DOHH2 (cell line): ENCODE measurements around the gene IMPDH1.

Experiments
- CTCF ChIP-seq: fragments of 200-600 bp; sonication (generic); IDR thresholded peaks from one replicate; pipeline ENCODE4 v1.5.1; 2014; ENCODE audit warnings: antibody characterized with exemption, mild to moderate bottlenecking, low read depth, low read length; ENCODE audit not compliant: poor library complexity, severe bottlenecking
- EZH2phosphoT487 ChIP-seq: fragments of 200-600 bp; sonication (generic); IDR thresholded peaks from 2 replicates; pipeline ENCODE4 v1.6.1; 2017; ENCODE audit warnings: borderline replicate concordance, mild to moderate bottlenecking, antibody characterized with exemption, low read length, moderate library complexity, mixed read lengths

- no peak for TF ChIP-seq CTCF
- TF ChIP-seq EZH2phosphoT487, result no peak
Measured at GRCh38 chr7:128408709-128409595, 830 bp downstream of the IMPDH1 start.
